Erythroblast (primary cell): ENCODE results near the gene AOPEP.
"Not testable (repeated sequence)": the region's sequence is repeated elsewhere in the genome, so short reads cannot be mapped to it uniquely, and the experiment has no call there.

Source experiments
- DNase-seq, 2 experiments: peaks; one replicate each; lab custom pipeline; 2025; lab: John Stamatoyannopoulos, UW
- GATA1 ChIP-seq: IDR thresholded peaks from 2 replicates; pipeline ENCODE4 v1.6.1; 2011; ENCODE audit warnings: low read depth, mild to moderate bottlenecking, control low read depth, low read length, moderate library complexity
- POLR2A ChIP-seq: IDR thresholded peaks from 2 replicates; pipeline ENCODE4 v1.6.1; 2011; ENCODE audit warnings: mild to moderate bottlenecking, low read length

AOPEP gene

DNA sequence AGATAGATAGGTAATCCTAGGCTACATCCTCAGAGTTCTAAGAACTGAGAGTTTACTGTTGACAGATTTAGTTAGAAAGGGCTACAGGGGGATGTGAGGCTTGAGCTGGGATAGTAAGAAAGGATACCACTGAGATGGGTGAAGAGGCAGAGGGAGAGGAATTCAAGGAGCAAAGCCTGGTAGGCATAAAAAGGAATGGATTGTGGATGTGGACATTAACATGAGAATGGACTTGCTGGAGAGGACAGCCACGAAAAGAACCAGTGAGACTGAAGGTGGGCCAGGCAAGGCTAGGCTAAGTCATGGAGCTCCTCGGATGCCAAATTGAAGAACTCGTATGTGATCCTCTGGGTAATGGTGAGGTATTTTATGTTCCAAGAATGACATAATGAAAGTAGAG is 211.9 kb downstream of the AOPEP start:
- TF ChIP-seq POLR2A, result no peak
- TF ChIP-seq GATA1, result no peak
- no peak for DNase-seq

DNA sequence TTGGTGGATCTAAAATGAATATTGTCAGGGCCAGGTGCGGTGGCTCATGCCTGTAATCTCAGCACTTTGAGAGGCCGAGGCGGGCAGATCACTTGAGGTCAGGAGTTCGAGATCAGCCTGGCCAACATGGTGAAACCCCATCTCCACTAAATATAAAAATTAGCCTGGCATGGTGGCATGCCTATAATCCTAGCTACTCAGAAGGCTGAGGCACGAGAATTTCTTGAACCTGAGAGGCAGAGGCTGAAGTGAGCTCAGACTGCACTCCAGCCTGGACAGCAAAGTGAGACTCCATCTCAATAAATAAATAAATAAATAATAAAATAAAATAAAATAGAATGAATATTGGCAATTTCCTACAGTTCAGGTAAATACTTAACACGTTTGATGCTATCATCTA is 213.8 kb downstream of the AOPEP start:
- DNase-seq, result not testable (repeated sequence)

GRCh38 chr9:94941211-94941875 is 214.8 kb downstream of the AOPEP start:
- TF ChIP-seq POLR2A, result no peak
- TF ChIP-seq GATA1, result no peak

DNA sequence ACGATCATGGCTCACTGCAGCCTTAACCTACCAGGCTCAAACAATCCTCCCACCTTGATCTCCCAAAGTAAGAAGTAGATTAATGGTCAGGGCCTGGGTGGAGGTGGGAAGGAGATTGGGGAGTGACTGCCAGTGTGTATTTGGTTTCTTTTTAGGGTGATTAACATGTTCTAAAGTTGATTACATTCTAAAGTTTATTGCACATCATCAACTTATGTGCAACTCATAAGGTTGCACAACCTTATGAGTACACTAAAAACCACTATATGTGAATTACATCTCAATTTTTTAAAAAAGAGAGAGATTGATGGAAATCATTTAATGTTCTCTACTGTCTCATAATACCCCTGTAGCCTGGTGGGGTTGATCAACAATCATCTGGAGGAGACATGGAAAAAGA is 218.1 kb downstream of the AOPEP start:
- DNase-seq, result no peak
- TF ChIP-seq GATA1, result no peak
- no peak for TF ChIP-seq POLR2A

More at GRCh38 chr9:94941211-94941875, 214.8 kb downstream of the AOPEP start:
- no peak for DNase-seq

- no peak for TF ChIP-seq POLR2A
- TF ChIP-seq GATA1, result no peak
- DNase-seq, result no peak
Measured at GRCh38 chr9:94945197-94946144, 219.0 kb downstream of the AOPEP start.

- TF ChIP-seq GATA1, result no peak
- no peak for TF ChIP-seq POLR2A
- DNase-seq, result no peak
Measured at GRCh38 chr9:94946256-94946655, 219.8 kb downstream of the AOPEP start.

DNA sequence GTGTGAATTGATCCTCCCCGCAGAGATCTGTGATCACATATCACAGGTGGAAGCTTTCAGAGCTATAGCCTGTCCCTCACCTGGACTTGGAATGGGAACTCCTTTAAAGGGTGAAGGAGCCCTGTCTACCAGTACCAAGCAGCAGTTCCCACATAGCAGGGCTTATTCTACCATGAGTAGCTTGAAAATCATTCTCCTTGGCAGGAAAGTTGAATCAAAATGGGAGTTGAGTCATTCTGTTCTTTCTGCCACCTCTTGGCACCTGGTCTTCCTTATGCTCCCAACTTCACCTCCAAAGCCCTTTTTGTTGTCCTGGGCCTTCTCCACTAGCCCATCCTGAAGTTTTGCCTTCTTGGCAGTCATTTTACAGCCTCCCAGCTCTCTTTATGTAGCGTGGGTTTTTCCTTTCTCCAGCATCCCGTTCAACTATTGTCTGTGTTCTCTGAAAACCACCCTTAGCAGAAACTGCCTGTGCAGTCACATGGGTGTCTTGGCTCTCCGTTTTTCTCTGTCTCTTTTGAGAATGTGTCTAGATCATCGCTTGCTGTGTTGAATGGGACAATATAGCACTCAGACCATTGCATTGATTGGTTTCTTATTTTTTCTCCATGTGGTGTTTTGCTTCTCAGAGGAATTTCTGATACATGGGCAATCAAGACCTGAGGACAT is 222.2 kb downstream of the AOPEP start:
- DNase-seq, result no peak
- TF ChIP-seq GATA1, result no peak
- no peak for TF ChIP-seq POLR2A

DNA sequence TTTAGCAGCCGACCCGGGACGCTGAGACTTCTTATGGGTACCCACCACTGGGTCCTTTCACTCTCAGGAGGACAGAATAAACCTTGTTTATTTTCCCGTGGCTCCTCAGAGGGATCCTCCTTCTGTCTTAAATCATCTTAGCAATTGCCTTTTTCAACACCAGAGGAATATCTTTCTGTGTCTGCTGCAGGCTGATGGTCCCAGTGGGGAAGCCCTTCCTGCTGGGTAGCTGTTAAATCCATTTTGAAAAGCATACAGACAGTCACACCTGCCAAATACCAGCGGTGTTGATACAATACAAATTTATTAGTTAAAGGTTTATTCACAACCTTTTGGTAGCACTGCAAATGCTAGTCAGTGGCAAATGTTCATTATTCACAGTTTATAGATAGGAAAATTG is 222.9 kb downstream of the AOPEP start:
- no peak for DNase-seq
- no peak for TF ChIP-seq GATA1
- TF ChIP-seq POLR2A, result no peak

DNA sequence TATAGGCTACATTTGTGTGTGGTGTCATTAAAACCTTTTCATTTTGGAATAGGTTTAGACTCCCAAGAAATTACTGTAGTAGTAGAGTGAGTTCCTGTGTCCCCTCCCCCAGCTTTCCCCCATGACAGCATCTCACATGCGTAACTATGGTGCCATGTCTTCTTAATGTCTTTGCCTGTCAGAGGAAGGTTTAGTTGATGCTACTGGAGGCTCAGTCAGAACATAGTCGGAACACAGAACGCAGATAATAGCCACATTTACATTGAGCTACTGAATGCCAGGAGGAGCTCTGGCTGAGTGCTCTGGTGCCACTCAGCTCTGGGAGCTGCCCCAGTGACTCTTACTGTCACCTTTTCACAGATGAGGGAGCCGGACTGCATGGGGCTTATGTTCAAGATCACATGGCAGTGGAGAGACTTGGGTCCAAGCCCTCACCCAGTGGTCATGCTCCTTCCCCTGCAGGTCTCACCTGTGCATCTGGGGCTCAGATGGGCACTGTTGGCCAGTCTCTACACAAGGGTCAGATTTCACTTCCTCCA is 223.6 kb downstream of the AOPEP start:
- DNase-seq, result no peak
- TF ChIP-seq GATA1, result no peak
- TF ChIP-seq POLR2A, result no peak

DNA sequence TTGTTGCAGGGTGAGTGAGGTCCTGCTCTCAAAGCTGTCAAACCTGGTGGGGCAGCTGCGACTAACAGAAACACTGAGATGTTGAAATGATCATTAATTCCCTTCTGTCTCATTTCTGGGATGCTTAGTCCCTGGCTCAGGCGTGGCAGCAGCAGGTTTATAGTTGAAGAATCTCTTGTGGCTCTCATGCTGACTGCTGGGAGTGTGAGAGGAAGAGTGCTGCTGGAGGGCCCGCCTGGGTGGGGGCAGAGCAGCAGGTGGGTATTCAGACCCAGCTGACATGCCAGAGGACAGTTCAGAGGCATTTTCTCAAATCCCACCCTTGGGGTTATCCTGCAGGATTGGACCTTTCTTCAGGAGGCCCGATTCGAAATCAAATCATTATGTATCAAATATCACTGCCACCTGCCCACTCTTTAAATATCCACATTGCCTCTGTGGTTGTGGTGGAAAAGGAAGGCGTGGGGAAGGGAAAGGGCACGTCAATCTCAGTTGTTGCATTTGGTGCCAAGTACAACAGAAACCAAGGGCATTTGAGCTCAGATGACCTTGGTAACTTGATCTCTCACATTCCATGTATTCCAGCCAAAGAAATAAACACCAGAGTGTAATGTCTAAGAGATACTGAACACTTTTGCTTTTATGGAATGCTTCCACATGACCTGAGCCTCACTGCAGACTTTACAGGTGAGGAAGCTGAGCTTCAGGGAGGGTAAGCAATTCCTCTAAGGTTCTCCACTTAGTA is 224.3 kb downstream of the AOPEP start:
- no peak for TF ChIP-seq POLR2A
- TF ChIP-seq GATA1, result no peak
- DNase-seq, result no peak

GRCh38 chr9:94951324-94952135 is 225.0 kb downstream of the AOPEP start:
- DNase-seq, result no peak
- TF ChIP-seq POLR2A (no peak), GATA1 (no peak)
